ENCODE data around the gene THNSL1.

Gene THNSL1

GRCh38 chr10:25061125-25061524 lies 44.7 kb downstream of the THNSL1 start:
- no peak for DNase-seq

- DNase-seq = no peak
Measured at GRCh38 chr10:25061711-25062449, 45.5 kb downstream of the THNSL1 start.

- no peak for DNase-seq
Measured at GRCh38 chr10:25063157-25063556, 46.7 kb downstream of the THNSL1 start.

- DNase-seq = no peak
Measured at GRCh38 chr10:25063644-25064043, 47.2 kb downstream of the THNSL1 start.

GRCh38 chr10:25064401-25064800 lies 48.0 kb downstream of the THNSL1 start:
- no peak for DNase-seq

- DNase-seq = no peak
Measured at GRCh38 chr10:25065761-25066476, 49.5 kb downstream of the THNSL1 start.

GRCh38 chr10:25068152-25069058 lies 52.0 kb downstream of the THNSL1 start:
- no peak for DNase-seq

- DNase-seq = no peak
Measured at GRCh38 chr10:25071227-25071626, 54.8 kb downstream of the THNSL1 start.

GRCh38 chr10:25072786-25073185 lies 56.4 kb downstream of the THNSL1 start:
- no peak for DNase-seq

GRCh38 chr10:25075825-25076224 lies 59.4 kb downstream of the THNSL1 start:
- no peak for DNase-seq
